ENCODE data around the gene THOC1.

The THOC1 gene

DNA sequence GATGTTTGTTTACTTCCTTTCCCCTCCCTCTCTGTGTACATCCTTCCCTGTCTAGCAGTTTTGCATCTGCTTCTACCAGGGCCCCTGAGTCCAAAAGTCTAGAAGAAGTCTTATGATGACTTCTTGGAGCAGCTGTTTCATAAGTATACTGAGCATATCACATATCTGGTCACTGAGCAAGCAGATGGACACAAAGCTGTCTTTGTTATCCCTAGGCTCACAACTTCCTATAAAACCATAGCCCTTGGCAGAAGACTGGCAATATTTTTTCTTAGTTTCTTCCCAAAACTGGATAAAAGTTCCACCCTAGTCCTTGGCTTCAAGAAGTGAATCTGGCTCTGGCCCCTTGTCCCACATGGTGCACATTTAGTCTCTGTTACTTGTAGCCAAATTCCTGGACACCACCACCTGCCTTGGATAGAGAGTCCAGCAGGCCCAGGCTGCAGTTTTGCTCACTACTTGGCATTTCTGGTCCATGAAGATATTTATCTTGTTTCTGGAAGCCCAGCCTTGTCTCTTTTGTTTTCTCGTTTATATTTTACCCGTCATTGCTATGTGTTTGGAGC, 22.5 kb downstream of the THOC1 start:
- no peaks in the 10 kb centered on the region for H3K4me1 ChIP-seq (ENCODE audit: insufficient read depth, poor library complexity, severe bottlenecking)
- no peaks in the 10 kb centered on the region for H3K9me3 ChIP-seq (ENCODE audit: severe bottlenecking)
- H3K27ac ChIP-seq (ENCODE audit: poor library complexity, severe bottlenecking): no peak overlapping the region
- peaks cover 75% of the 10 kb centered on the region for H3K36me3 ChIP-seq (ENCODE audit: low read depth)
- ATAC-seq (ENCODE audit: low read depth): no peak
- no peak overlapping the region for H3K4me3 ChIP-seq (ENCODE audit: severe bottlenecking)
- no peak for DNase-seq (ENCODE audit: low spot score)
- no peaks in the 10 kb centered on the region for H3K27me3 ChIP-seq (ENCODE audit: insufficient read depth, poor library complexity, severe bottlenecking)
- TF ChIP-seq, protein P1, sequence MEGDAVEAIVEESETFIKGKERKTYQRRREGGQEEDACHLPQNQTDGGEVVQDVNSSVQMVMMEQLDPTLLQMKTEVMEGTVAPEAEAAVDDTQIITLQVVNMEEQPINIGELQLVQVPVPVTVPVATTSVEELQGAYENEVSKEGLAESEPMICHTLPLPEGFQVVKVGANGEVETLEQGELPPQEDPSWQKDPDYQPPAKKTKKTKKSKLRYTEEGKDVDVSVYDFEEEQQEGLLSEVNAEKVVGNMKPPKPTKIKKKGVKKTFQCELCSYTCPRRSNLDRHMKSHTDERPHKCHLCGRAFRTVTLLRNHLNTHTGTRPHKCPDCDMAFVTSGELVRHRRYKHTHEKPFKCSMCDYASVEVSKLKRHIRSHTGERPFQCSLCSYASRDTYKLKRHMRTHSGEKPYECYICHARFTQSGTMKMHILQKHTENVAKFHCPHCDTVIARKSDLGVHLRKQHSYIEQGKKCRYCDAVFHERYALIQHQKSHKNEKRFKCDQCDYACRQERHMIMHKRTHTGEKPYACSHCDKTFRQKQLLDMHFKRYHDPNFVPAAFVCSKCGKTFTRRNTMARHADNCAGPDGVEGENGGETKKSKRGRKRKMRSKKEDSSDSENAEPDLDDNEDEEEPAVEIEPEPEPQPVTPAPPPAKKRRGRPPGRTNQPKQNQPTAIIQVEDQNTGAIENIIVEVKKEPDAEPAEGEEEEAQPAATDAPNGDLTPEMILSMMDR (IDR thresholded peaks at IDR 0.05; ENCODE audit: poor library complexity, severe bottlenecking): no peak

DNA sequence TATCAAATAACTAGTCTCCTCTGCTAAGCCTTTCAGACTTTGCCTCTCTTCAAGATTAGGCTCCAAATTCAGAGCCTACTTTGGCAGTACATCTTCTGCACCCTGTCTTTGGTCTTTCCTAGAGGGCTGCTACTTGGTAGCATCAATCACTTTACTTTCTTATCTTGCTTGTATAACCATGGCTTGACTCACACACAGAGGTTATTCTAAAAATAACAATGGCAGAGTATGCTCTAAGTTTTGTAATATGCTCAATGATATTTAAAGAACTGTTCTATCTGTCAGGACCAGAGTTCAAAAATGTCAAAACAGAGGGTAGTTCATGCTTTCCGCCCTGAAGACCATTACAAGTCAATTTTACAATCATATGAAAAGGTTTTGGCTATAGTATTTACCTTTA, 27.7 kb downstream of the THOC1 start:
- Histone ChIP-seq H3K36me3 (ENCODE audit: low read depth) (peaks cover 52% of the 10 kb centered on the region), H3K9me3 (ENCODE audit: severe bottlenecking) (no peaks in the 10 kb centered on the region), H3K27ac (ENCODE audit: poor library complexity, severe bottlenecking) (no peak overlapping the region), H3K4me3 (ENCODE audit: severe bottlenecking) (no peak overlapping the region), H3K4me1 (ENCODE audit: insufficient read depth, poor library complexity, severe bottlenecking) (no peaks in the 10 kb centered on the region), H3K27me3 (ENCODE audit: insufficient read depth, poor library complexity, severe bottlenecking) (no peaks in the 10 kb centered on the region)
- DNase-seq (ENCODE audit: low spot score): no peak
- no peak for ATAC-seq (ENCODE audit: low read depth)
- TF ChIP-seq, protein P1 (IDR thresholded peaks at IDR 0.05; ENCODE audit: poor library complexity, severe bottlenecking): no peak

DNA sequence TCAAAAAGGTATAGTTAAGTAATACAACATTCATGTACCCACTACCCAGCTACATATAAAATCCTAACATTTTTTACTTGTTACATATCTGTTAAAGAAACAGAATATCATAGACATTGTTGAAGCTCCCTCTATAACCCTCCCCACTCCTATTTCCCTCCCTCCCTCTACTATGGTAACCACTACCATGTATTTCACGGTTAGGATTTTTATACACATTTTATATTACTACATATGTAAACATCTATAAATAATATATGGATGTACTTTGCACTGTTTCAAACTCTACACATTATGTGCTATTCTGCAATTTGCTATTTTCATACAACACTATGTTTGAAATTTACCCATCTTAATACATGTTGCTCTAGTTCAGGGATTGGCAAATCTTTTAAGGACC, 36.3 kb downstream of the THOC1 start:
- no peaks in the 10 kb centered on the region for H3K27me3 ChIP-seq (ENCODE audit: insufficient read depth, poor library complexity, severe bottlenecking)
- no peak for ATAC-seq (ENCODE audit: low read depth)
- no peaks in the 10 kb centered on the region for H3K4me1 ChIP-seq (ENCODE audit: insufficient read depth, poor library complexity, severe bottlenecking)
- H3K27ac ChIP-seq (ENCODE audit: poor library complexity, severe bottlenecking): no peak overlapping the region
- no peaks in the 10 kb centered on the region for H3K9me3 ChIP-seq (ENCODE audit: severe bottlenecking)
- no peak for DNase-seq (ENCODE audit: low spot score)
- no peak overlapping the region for H3K4me3 ChIP-seq (ENCODE audit: severe bottlenecking)
- peaks cover 22% of the 10 kb centered on the region for H3K36me3 ChIP-seq (ENCODE audit: low read depth)
- TF ChIP-seq, protein P1 (IDR thresholded peaks at IDR 0.05; ENCODE audit: poor library complexity, severe bottlenecking): no peak

DNA sequence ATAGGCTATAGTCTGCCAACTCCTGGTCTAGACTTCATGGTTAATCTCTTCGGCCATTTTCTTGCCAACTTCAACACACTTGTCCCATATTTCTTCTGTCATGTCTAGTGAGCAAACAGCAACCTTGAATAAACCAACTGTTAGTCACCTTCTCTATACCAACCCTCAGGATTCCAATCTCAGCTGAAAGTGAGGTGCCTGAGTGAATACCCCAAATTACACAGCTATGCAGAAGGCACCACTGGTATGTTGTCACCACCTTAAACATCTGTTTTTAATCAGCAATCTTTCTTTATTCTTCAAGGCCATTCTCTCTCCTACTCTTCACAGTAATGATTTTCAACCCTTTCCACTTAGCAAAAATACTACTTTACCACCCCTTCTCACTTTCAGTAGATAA, 39.3 kb downstream of the THOC1 start:
- ATAC-seq (ENCODE audit: low read depth) (no peak), DNase-seq (ENCODE audit: low spot score) (no peak)
- H3K4me3 ChIP-seq (ENCODE audit: severe bottlenecking): no peak overlapping the region
- no peaks in the 10 kb centered on the region for H3K4me1 ChIP-seq (ENCODE audit: insufficient read depth, poor library complexity, severe bottlenecking)
- H3K27ac ChIP-seq (ENCODE audit: poor library complexity, severe bottlenecking): no peak overlapping the region
- no peaks in the 10 kb centered on the region for H3K27me3 ChIP-seq (ENCODE audit: insufficient read depth, poor library complexity, severe bottlenecking)
- H3K9me3 ChIP-seq (ENCODE audit: severe bottlenecking): no peaks in the 10 kb centered on the region
- TF ChIP-seq, protein P1 (IDR thresholded peaks at IDR 0.05; ENCODE audit: poor library complexity, severe bottlenecking): no peak
- peaks cover 45% of the 10 kb centered on the region for H3K36me3 ChIP-seq (ENCODE audit: low read depth)

GRCh38 chr18:227902-228301, 39.9 kb downstream of the THOC1 start:
- Histone ChIP-seq H3K9me3 (ENCODE audit: severe bottlenecking) (no peaks in the 10 kb centered on the region), H3K4me1 (ENCODE audit: insufficient read depth, poor library complexity, severe bottlenecking) (no peaks in the 10 kb centered on the region), H3K27me3 (ENCODE audit: insufficient read depth, poor library complexity, severe bottlenecking) (no peaks in the 10 kb centered on the region), H3K4me3 (ENCODE audit: severe bottlenecking) (no peak overlapping the region), H3K27ac (ENCODE audit: poor library complexity, severe bottlenecking) (no peak overlapping the region), H3K36me3 (ENCODE audit: low read depth) (peaks cover 45% of the 10 kb centered on the region)
- no peak for ATAC-seq (ENCODE audit: low read depth)
- DNase-seq (ENCODE audit: low spot score): no peak
- TF ChIP-seq, protein P1 (IDR thresholded peaks at IDR 0.05; ENCODE audit: poor library complexity, severe bottlenecking): no peak

Data from RWPE2 (cell line).